ENCODE measurements around the gene FEV.

Gene FEV

GRCh38 chr2:218986148-218986761 is 1.3 kb upstream of the FEV start:
- no peak for TF ChIP-seq CTCF (conservative IDR thresholded peaks at IDR 0.05; ENCODE audit: low read depth, low read length)
- H3K4me3 ChIP-seq (ENCODE audit: low read depth, low read length) = no peak overlapping the region
- no peak for DNase-seq (ENCODE audit: low read depth)

GRCh38 chr2:218985325-218986091 is 524 bp upstream of the FEV start:
- no peak for TF ChIP-seq CTCF (conservative IDR thresholded peaks at IDR 0.05; ENCODE audit: low read depth, low read length)
- no peak overlapping the region for H3K4me3 ChIP-seq (ENCODE audit: low read depth, low read length)
- no peak for DNase-seq (ENCODE audit: low read depth)

GRCh38 chr2:218984239-218985020 is 554 bp downstream of the FEV start:
- TF ChIP-seq CTCF (conservative IDR thresholded peaks at IDR 0.05; ENCODE audit: low read depth, low read length) = no peak
- DNase-seq (ENCODE audit: low read depth) = no peak
- H3K4me3 ChIP-seq (ENCODE audit: low read depth, low read length) = no peak overlapping the region

- no peak for TF ChIP-seq CTCF (conservative IDR thresholded peaks at IDR 0.05; ENCODE audit: low read depth, low read length)
- H3K4me3 ChIP-seq (ENCODE audit: low read depth, low read length) = no peak overlapping the region
- DNase-seq (ENCODE audit: low read depth) = no peak
Measured at GRCh38 chr2:218983934-218984238, 1.1 kb downstream of the FEV start.

- DNase-seq (ENCODE audit: low read depth) = no peak
- no peak for TF ChIP-seq CTCF (conservative IDR thresholded peaks at IDR 0.05; ENCODE audit: low read depth, low read length)
- H3K4me3 ChIP-seq (ENCODE audit: low read depth, low read length) = no peak overlapping the region
Measured at GRCh38 chr2:218983263-218983933, 1.6 kb downstream of the FEV start.

GRCh38 chr2:218982586-218983262 is 2.3 kb downstream of the FEV start:
- no peak for TF ChIP-seq CTCF (conservative IDR thresholded peaks at IDR 0.05; ENCODE audit: low read depth, low read length)
- no peak overlapping the region for H3K4me3 ChIP-seq (ENCODE audit: low read depth, low read length)
- no peak for DNase-seq (ENCODE audit: low read depth)
